GM12875 (cell line): ENCODE results near the gene COL7A1.

ENCODE experiments used
- H3K4me3 ChIP-seq: one replicate; pipeline ENCODE4 v1.5.1; 2011; ENCODE audit warnings: low read depth, low read length, control low read depth
- CTCF ChIP-seq: IDR thresholded peaks from 2 replicates; pipeline ENCODE4 v1.5.1; 2011; ENCODE audit warnings: low read depth, mild to moderate bottlenecking, control low read depth, inconsistent platforms, low read length, moderate library complexity, borderline replicate concordance; ENCODE audit not compliant: insufficient read depth

COL7A1 gene

DNA sequence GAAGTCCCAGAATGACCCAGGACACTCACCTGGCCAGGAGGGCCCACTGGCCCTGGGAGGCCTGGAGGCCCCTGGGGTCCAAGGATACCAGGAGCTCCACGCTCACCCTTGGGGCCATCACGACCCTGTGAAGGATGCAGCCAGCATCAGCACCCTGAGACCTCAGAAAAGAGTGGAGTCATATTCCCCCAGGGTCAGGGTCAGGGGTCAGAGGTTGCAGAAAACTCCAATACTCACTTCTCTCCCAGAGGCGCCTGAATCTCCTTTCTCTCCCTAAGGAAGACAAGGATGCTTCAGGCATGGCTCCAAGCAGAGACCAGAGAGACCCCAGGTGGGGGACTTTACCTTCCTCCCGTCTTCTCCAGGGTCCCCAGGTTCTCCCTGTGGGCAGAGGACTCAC, 18.5 kb downstream of the COL7A1 start:
- no peak overlapping the region for H3K4me3 ChIP-seq
- TF ChIP-seq CTCF: no peak

DNA sequence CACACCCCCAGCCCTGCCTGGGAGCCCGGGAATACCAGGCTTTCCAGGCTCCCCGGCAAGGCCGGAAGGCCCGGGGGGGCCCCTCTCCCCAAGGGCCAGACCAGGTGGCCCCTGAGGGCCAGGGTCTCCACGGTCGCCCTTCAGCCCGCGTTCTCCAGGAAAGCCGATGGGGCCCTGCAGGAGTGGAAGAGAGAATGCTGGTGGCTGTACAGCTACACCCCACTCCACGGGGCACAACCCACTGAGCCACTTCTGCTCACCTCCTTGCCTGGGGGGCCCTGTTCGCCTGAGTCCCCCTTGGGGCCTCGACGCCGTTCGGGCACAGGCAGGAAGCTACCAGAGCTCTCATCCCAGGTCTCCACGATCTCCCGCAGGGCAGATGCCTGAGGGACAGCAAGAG, 19.8 kb downstream of the COL7A1 start:
- no peak for TF ChIP-seq CTCF
- no peak overlapping the region for H3K4me3 ChIP-seq

DNA sequence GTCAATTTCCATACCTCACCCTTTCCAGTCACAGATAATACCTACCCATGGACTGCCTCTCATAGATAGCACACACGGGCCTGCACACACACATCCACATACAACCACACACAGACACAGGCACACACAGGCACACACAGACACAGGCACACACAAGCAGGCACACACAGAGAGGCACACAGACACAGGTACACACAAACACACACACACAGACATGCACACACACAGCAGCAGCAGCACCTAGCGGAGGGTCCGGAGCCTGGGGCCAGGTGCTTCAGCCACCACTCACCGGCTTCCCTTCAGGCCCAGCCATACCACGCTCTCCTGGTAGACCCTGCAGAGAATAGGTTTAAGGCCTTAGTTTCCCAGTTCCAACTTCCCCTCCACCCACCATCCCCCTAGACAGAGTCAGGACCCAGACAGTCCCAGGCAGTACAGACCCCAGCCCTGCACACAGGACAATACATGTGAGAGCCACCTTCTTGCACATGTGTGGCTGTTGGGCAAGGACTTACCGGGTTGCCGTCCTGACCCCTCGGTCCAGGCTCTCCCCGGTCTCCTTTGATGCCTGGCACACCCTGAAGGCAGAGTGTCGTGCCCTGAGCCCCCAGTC, 21.1 kb downstream of the COL7A1 start:
- H3K4me3 ChIP-seq: no peak overlapping the region
- TF ChIP-seq CTCF: no peak

GRCh38 chr3:48572517-48572916, 22.6 kb downstream of the COL7A1 start:
- no peak for TF ChIP-seq CTCF
- no peak overlapping the region for H3K4me3 ChIP-seq

GRCh38 chr3:48571938-48572337, 23.2 kb downstream of the COL7A1 start:
- TF ChIP-seq CTCF: no peak
- H3K4me3 ChIP-seq: no peak overlapping the region

DNA sequence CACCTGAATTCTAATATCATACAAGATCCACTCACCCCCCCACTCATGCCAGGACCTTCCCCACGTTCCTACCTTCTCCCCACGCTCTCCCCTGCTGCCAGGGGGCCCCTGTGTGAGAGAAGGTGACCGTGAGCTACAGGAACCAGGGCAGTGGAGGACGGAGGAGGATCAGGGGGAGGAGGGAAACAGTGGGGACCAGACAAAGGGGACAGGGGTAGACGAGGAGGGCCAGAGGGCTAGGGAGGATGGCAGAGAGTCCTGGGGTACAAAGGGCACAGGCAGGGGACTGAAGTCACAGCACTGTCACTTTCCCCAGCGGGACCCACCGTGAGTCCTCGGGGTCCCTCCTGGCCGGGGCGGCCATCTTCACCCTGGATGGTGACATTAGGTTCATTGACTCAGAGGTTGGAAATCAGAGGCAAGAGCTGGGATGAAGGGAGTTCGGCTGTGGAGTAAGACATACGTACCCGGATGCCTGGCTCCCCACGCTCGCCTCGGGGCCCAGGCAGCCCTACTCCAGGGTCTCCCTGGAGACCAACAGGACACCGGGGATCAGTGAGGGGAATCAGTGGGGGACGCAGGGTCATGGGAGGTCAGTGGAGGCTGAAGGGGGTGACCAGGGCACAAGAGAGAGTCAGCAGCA, 25.2 kb downstream of the COL7A1 start:
- no peak overlapping the region for H3K4me3 ChIP-seq
- TF ChIP-seq CTCF: no peak

DNA sequence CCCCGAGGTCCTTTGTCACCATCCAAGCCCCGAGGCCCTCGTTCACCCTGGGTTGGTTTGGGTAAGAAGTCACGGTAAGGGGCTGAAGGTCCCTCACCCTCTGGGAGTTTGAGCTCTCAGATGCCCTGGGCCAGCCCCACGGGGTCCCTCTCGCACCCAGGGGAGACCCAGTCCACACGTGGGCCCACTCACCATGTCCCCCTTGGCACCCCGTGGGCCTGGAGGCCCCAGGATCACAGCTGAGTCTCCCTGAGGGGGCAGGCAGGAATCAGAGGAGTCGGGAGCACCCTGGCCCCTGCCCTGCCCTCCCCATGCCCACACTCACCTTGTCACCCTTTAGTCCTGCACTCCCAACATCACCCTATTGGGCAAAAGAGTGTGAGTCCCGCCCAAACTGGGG, 25.7 kb downstream of the COL7A1 start:
- H3K4me3 ChIP-seq: no peak overlapping the region
- TF ChIP-seq CTCF: no peak
